Measurements from ENCODE around the gene SPRN. TPM values are rescaled to one million over a fixed set of nuclear protein-coding genes. Genes with fewer than 3 reads are reported as not detected.

SPRN gene
- total RNA-seq, 1 experiment from 2014 or later = 0.59 TPM

DNA sequence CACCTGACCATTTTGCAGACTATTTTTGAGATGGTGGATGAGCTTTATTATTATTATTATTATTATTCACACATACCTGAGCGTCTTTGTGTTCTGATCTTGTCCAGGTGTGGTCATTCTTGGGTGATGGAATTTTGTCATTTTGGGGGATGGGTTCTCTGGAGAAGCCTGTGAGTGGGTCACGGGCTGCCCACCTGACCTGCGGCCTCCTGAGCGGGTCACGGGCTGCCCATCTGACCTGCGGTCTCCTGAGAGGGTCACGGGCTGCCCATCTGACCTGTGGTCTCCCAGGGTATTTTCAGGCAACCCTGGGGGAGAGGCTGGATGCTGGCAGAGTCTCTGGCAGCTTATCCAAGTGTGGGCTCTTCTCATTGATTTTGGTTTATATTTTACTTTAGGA is 36.6 kb upstream of the SPRN start (continued):
- TF ChIP-seq, protein P1, sequence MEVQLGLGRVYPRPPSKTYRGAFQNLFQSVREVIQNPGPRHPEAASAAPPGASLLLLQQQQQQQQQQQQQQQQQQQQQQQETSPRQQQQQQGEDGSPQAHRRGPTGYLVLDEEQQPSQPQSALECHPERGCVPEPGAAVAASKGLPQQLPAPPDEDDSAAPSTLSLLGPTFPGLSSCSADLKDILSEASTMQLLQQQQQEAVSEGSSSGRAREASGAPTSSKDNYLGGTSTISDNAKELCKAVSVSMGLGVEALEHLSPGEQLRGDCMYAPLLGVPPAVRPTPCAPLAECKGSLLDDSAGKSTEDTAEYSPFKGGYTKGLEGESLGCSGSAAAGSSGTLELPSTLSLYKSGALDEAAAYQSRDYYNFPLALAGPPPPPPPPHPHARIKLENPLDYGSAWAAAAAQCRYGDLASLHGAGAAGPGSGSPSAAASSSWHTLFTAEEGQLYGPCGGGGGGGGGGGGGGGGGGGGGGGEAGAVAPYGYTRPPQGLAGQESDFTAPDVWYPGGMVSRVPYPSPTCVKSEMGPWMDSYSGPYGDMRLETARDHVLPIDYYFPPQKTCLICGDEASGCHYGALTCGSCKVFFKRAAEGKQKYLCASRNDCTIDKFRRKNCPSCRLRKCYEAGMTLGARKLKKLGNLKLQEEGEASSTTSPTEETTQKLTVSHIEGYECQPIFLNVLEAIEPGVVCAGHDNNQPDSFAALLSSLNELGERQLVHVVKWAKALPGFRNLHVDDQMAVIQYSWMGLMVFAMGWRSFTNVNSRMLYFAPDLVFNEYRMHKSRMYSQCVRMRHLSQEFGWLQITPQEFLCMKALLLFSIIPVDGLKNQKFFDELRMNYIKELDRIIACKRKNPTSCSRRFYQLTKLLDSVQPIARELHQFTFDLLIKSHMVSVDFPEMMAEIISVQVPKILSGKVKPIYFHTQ (CRISPR knock-in tag; IDR thresholded peaks at IDR 0.05) = no peak
- TF ChIP-seq, protein P2, sequence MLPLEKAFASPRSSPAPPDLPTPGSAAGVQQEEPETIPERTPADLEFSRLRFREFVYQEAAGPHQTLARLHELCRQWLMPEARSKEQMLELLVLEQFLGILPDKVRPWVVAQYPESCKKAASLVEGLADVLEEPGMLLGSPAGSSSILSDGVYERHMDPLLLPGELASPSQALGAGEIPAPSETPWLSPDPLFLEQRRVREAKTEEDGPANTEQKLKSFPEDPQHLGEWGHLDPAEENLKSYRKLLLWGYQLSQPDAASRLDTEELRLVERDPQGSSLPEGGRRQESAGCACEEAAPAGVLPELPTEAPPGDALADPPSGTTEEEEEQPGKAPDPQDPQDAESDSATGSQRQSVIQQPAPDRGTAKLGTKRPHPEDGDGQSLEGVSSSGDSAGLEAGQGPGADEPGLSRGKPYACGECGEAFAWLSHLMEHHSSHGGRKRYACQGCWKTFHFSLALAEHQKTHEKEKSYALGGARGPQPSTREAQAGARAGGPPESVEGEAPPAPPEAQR (CRISPR knock-in tag; IDR thresholded peaks at IDR 0.05) = no peak
- no peak for TF ChIP-seq RELA (CRISPR knock-in tag; IDR thresholded peaks at IDR 0.05; ENCODE audit: borderline replicate concordance)
- TF ChIP-seq, protein P3, sequence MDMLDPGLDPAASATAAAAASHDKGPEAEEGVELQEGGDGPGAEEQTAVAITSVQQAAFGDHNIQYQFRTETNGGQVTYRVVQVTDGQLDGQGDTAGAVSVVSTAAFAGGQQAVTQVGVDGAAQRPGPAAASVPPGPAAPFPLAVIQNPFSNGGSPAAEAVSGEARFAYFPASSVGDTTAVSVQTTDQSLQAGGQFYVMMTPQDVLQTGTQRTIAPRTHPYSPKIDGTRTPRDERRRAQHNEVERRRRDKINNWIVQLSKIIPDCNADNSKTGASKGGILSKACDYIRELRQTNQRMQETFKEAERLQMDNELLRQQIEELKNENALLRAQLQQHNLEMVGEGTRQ (CRISPR knock-in tag; IDR thresholded peaks at IDR 0.05) = no peak
- no peak for TF ChIP-seq RORB (CRISPR knock-in tag; IDR thresholded peaks at IDR 0.05)
- no peak for TF ChIP-seq TEAD1 (CRISPR knock-in tag; IDR thresholded peaks at IDR 0.05)

DNA sequence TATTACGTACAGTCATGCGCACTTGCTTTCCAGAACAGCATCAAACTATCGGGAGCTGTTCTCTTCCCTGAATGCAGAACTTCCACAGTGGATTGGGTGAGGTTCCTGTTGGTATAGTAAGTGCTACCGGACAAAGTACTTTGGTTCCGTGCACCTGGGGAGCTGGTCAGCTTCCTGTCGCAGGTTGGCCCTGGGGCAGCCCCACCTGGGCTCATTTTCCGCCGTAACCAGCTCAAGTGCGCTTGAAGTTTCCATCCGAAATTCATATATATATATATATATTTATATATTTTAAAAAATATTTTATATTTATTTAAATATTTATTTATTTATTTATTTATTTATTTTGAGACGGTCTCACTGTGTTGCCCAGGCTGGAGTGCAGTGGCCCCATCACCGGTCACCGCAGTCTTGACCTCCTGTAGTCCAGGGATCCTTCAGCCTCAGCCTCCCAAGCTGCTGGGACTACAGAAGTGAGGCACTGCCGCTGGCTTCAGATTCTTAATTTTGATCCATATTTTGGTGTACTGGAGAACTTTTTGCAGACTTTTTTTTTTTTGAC is 35.9 kb upstream of the SPRN start:
- peaks cover 42% of the 10 kb centered on the region for H3K36me3 Mint-ChIP-seq
- H3K4me3 Mint-ChIP-seq = no peak overlapping the region
- DNase-seq (ENCODE audit: low spot score) = no peak
- H3K9me3 Mint-ChIP-seq = peaks cover 51% of the 10 kb centered on the region
- POLR2A ChIA-PET = no interaction called here
- peaks cover 13% of the 10 kb centered on the region for H3K27me3 Mint-ChIP-seq (ENCODE audit: low read depth)
- no peaks in the 10 kb centered on the region for H3K4me1 Mint-ChIP-seq
- TF ChIP-seq, protein P4, sequence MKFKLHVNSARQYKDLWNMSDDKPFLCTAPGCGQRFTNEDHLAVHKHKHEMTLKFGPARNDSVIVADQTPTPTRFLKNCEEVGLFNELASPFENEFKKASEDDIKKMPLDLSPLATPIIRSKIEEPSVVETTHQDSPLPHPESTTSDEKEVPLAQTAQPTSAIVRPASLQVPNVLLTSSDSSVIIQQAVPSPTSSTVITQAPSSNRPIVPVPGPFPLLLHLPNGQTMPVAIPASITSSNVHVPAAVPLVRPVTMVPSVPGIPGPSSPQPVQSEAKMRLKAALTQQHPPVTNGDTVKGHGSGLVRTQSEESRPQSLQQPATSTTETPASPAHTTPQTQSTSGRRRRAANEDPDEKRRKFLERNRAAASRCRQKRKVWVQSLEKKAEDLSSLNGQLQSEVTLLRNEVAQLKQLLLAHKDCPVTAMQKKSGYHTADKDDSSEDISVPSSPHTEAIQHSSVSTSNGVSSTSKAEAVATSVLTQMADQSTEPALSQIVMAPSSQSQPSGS (CRISPR knock-in tag; IDR thresholded peaks at IDR 0.05; ENCODE audit: borderline replicate concordance, low read depth) = no peak
- TF ChIP-seq HMGA2 (CRISPR knock-in tag; IDR thresholded peaks at IDR 0.05) = peak; percentile 29; the same call in 1 of the 2 replicates
- TF ChIP-seq, protein P5, sequence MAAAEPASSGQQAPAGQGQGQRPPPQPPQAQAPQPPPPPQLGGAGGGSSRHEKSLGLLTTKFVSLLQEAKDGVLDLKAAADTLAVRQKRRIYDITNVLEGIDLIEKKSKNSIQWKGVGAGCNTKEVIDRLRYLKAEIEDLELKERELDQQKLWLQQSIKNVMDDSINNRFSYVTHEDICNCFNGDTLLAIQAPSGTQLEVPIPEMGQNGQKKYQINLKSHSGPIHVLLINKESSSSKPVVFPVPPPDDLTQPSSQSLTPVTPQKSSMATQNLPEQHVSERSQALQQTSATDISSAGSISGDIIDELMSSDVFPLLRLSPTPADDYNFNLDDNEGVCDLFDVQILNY (CRISPR knock-in tag; IDR thresholded peaks at IDR 0.05) = no peak
- no peak for TF ChIP-seq GTF2I (CRISPR knock-in tag; conservative IDR thresholded peaks at IDR 0.05)
- TF ChIP-seq, protein P6, sequence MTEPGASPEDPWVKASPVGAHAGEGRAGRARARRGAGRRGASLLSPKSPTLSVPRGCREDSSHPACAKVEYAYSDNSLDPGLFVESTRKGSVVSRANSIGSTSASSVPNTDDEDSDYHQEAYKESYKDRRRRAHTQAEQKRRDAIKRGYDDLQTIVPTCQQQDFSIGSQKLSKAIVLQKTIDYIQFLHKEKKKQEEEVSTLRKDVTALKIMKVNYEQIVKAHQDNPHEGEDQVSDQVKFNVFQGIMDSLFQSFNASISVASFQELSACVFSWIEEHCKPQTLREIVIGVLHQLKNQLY (CRISPR knock-in tag; IDR thresholded peaks at IDR 0.05) = no peak
- ATAC-seq = no peak
- CTCF ChIA-PET = no interaction called here
- H3K27ac Mint-ChIP-seq = no peak overlapping the region

DNA sequence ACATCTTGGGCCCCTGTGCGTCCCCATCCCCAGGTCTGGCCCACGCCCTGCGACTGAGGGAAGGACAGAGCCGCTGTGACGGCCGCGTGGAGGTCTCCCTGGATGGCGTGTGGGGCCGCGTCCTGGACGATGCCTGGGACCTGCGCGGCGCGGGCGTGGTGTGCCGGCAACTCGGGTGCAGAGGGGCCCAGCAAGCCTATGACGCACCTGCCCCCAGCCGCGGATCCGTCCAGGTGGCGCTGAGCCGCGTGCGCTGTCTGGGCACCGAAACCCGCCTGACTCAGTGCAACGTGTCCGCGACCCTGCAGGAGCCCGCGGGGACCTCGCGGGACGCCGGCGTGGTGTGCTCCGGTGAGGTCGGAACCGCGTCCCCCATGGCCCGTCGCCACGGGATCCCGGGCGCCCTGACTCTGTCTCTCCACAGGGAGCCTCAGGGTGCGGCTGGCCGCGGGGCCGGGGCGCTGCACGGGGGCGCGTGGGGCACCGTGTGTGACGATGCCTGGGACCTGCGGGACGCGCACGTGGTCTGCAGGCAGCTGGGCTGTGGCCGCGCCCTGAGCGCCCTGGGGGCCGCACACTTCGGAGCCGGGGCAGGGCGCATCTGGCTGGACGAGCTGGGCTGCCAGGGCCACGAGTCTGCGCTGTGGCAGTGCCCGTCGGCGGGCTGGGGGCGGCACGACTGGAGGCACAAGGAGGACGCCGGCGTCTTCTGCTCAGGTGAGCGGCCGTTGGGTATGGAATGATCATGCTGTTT is 35.2 kb upstream of the SPRN start:
- Mint-ChIP-seq H3K4me1 (no peaks in the 10 kb centered on the region), H3K4me3 (no peak overlapping the region), H3K27me3 (ENCODE audit: low read depth) (peaks cover 13% of the 10 kb centered on the region), H3K27ac (no peak overlapping the region), H3K36me3 (peaks cover 45% of the 10 kb centered on the region), H3K9me3 (peaks cover 55% of the 10 kb centered on the region)
- ATAC-seq (no peak), DNase-seq (ENCODE audit: low spot score) (no peak)
- ChIA-PET POLR2A (no interaction called here), CTCF (no interaction called here)
- TF ChIP-seq TP53 (CRISPR knock-in tag; IDR thresholded peaks at IDR 0.05) = no peak
- no peak for TF ChIP-seq IRF2 (CRISPR knock-in tag; IDR thresholded peaks at IDR 0.05; ENCODE audit: borderline replicate concordance, low read depth)
- no peak for TF ChIP-seq CREB1 (CRISPR knock-in tag; IDR thresholded peaks at IDR 0.05)
- TF ChIP-seq, protein P3 (CRISPR knock-in tag; IDR thresholded peaks at IDR 0.05) = no peak
- TF ChIP-seq, protein P7, sequence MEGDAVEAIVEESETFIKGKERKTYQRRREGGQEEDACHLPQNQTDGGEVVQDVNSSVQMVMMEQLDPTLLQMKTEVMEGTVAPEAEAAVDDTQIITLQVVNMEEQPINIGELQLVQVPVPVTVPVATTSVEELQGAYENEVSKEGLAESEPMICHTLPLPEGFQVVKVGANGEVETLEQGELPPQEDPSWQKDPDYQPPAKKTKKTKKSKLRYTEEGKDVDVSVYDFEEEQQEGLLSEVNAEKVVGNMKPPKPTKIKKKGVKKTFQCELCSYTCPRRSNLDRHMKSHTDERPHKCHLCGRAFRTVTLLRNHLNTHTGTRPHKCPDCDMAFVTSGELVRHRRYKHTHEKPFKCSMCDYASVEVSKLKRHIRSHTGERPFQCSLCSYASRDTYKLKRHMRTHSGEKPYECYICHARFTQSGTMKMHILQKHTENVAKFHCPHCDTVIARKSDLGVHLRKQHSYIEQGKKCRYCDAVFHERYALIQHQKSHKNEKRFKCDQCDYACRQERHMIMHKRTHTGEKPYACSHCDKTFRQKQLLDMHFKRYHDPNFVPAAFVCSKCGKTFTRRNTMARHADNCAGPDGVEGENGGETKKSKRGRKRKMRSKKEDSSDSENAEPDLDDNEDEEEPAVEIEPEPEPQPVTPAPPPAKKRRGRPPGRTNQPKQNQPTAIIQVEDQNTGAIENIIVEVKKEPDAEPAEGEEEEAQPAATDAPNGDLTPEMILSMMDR (IDR thresholded peaks at IDR 0.05) = no peak
- TF ChIP-seq, protein P8, sequence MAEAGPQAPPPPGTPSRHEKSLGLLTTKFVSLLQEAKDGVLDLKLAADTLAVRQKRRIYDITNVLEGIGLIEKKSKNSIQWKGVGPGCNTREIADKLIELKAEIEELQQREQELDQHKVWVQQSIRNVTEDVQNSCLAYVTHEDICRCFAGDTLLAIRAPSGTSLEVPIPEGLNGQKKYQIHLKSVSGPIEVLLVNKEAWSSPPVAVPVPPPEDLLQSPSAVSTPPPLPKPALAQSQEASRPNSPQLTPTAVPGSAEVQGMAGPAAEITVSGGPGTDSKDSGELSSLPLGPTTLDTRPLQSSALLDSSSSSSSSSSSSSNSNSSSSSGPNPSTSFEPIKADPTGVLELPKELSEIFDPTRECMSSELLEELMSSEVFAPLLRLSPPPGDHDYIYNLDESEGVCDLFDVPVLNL (CRISPR knock-in tag; IDR thresholded peaks at IDR 0.05; ENCODE audit: borderline replicate concordance, low read depth) = no peak
- no peak for TF ChIP-seq ELF4 (CRISPR knock-in tag; IDR thresholded peaks at IDR 0.05; ENCODE audit: low read depth)
- TF ChIP-seq GTF2I (CRISPR knock-in tag; conservative IDR thresholded peaks at IDR 0.05) = no peak
- TF ChIP-seq, protein P9, sequence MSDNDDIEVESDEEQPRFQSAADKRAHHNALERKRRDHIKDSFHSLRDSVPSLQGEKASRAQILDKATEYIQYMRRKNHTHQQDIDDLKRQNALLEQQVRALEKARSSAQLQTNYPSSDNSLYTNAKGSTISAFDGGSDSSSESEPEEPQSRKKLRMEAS (CRISPR knock-in tag; IDR thresholded peaks at IDR 0.05) = no peak

Measured in WTC11 (cell line).